Measurements from ENCODE around the gene SLC6A18.

- no peak for TF ChIP-seq EZH2 (IDR thresholded peaks at IDR 0.05; ENCODE audit: low read length)
- TF ChIP-seq, protein P1, sequence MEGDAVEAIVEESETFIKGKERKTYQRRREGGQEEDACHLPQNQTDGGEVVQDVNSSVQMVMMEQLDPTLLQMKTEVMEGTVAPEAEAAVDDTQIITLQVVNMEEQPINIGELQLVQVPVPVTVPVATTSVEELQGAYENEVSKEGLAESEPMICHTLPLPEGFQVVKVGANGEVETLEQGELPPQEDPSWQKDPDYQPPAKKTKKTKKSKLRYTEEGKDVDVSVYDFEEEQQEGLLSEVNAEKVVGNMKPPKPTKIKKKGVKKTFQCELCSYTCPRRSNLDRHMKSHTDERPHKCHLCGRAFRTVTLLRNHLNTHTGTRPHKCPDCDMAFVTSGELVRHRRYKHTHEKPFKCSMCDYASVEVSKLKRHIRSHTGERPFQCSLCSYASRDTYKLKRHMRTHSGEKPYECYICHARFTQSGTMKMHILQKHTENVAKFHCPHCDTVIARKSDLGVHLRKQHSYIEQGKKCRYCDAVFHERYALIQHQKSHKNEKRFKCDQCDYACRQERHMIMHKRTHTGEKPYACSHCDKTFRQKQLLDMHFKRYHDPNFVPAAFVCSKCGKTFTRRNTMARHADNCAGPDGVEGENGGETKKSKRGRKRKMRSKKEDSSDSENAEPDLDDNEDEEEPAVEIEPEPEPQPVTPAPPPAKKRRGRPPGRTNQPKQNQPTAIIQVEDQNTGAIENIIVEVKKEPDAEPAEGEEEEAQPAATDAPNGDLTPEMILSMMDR (optimal IDR thresholded peaks at IDR 0.05 in 1 of 3, IDR thresholded peaks at IDR 0.05 in 1 of 3, conservative IDR thresholded peaks at IDR 0.05 in 1 of 3; ENCODE audit: extremely low read depth in 1 of 3, insufficient read depth in 2 of 3, low read length in 3 of 3), result no peak
Observed at GRCh38 chr5:1190278-1190677, 34.9 kb upstream of the SLC6A18 start.
